Effector memory CD8-positive, alpha-beta T cell (primary cell): ENCODE results near the gene SLC9A9.

Experiments
- ATAC-seq: fragments of 150-1000 bp; cut with Tn5 transposase; replicated peaks from 2 replicates; pipeline ENCODE4 v1.10.0; 2021; ENCODE audit warnings: mild to moderate bottlenecking, moderate library complexity
- DNase-seq, 3 experiments: peaks; one replicate each; pipeline ENCODE4 v3.0.0; 2021
- H3K27ac Mint-ChIP-seq, 2 donors: one replicate each; pipeline ENCODE4 v1.8.0; 2022; ENCODE audit warnings: mild to moderate bottlenecking in 2 of 2, mixed read lengths in 2 of 2, moderate library complexity in 2 of 2
- H3K27me3 Mint-ChIP-seq, 2 donors: one replicate each; pipeline ENCODE4 v1.8.0; 2022; ENCODE audit warnings: mixed read lengths in 2 of 2
- H3K36me3 Mint-ChIP-seq: one replicate; pipeline ENCODE4 v1.8.0; 2022; ENCODE audit warnings: mild to moderate bottlenecking, moderate library complexity, mixed read lengths; ENCODE audit not compliant: insufficient read depth
- H3K4me1 Mint-ChIP-seq, 2 donors: one replicate each; pipeline ENCODE4 v1.8.0; 2022; ENCODE audit warnings: low read depth in 2 of 2, mixed read lengths in 2 of 2
- H3K4me3 Mint-ChIP-seq, 2 donors: one replicate each; pipeline ENCODE4 v1.8.0; 2022; ENCODE audit warnings: mild to moderate bottlenecking in 2 of 2, mixed read lengths in 2 of 2, moderate library complexity in 2 of 2
- H3K9me3 Mint-ChIP-seq, 2 donors: one replicate each; pipeline ENCODE4 v1.8.0; 2022; ENCODE audit warnings: mixed read lengths in 2 of 2

SLC9A9 gene

GRCh38 chr3:143831994-143832393, 16.3 kb downstream of the SLC9A9 start:
- DNase-seq (no peak), ATAC-seq (peak; percentile 29)
- Mint-ChIP-seq H3K27me3 (no peaks in the 10 kb centered on the region), H3K4me1 (peaks cover 19 to 31% of the 10 kb centered on the region in 2 donors), H3K4me3 (peak overlapping the region in 1 of 2 donors; percentile 25), H3K9me3 (no peaks in the 10 kb centered on the region), H3K36me3 (no peaks in the 10 kb centered on the region), H3K27ac (peak overlapping the region in 1 of 2 donors; percentile 38)

DNA sequence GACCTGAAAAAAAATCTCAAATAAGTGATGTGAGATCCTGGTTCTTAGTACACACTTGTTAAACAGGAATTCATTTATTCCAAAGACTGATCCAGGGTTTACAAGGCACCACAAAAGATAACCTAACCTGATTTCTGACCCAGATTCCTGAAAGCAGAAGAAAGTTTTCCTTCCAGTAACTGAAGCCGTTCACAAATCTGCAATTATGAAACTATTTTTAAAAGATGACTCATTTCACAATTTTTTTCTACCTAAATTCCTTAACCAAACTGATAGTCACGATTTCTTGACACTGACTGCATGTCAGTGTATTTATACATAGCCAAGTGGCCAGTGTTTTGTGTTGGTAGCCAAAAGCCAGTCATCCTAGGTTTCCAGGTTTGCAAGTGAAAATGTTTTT, 17.1 kb downstream of the SLC9A9 start:
- Mint-ChIP-seq H3K27me3 (no peaks in the 10 kb centered on the region), H3K4me3 (peak overlapping the region in 1 of 2 donors; percentile 45), H3K9me3 (peaks cover 0 to 5% of the 10 kb centered on the region in 2 donors), H3K27ac (peak overlapping the region in 1 of 2 donors; percentile 38), H3K4me1 (peaks cover 26 to 36% of the 10 kb centered on the region in 2 donors), H3K36me3 (no peaks in the 10 kb centered on the region)
- ATAC-seq = no peak
- DNase-seq = no peak

DNA sequence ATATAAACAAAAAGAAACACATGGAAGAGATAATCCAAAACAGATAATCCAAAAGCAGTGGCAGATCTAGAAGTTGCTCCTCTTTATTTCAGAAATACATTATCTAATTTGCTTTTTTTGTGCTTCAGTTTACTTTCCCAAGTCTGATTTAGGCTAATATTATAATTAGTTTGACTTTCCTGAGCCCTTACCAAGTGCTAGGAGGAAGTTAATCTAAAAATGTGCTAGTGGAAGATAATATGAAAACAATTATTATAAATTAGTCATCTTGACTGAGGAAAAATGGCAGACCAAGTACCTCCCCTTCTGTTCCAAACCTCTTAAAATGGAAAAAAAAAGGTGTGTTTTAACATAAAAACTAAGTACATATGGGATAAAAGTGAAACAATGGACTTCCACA, 17.5 kb downstream of the SLC9A9 start:
- DNase-seq = no peak
- ATAC-seq = no peak
- Mint-ChIP-seq H3K36me3 (no peaks in the 10 kb centered on the region), H3K4me3 (no peak overlapping the region), H3K4me1 (peaks cover 25 to 34% of the 10 kb centered on the region in 2 donors), H3K9me3 (peaks cover 0 to 5% of the 10 kb centered on the region in 2 donors), H3K27me3 (no peaks in the 10 kb centered on the region), H3K27ac (peak overlapping the region in 1 of 2 donors; percentile 38)

DNA sequence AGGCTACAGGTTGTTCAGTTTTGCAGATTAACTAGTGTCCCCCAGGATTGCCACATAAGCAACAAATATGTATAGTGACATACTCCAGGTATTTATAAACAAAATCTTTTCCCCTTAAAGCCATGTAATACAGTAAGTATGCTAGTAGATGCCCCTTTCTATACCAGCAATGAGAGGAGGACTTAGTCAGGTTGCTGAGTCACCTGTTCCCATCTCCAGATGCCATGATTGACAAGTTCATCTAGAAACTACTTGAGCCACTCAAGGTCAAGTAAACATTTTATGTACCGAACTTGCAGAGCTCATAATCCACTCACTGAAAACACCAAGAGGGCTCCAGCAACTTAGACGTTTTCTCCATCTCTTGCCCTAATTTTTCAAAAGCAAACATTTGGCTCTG, 18.2 kb downstream of the SLC9A9 start:
- H3K27me3 Mint-ChIP-seq = no peaks in the 10 kb centered on the region
- H3K4me3 Mint-ChIP-seq = no peak overlapping the region
- no peaks in the 10 kb centered on the region for H3K36me3 Mint-ChIP-seq
- no peak overlapping the region for H3K27ac Mint-ChIP-seq
- peaks cover 23 to 31% of the 10 kb centered on the region in 2 donors for H3K4me1 Mint-ChIP-seq
- ATAC-seq (no peak), DNase-seq (no peak)
- H3K9me3 Mint-ChIP-seq = peaks cover 0 to 5% of the 10 kb centered on the region in 2 donors

DNA sequence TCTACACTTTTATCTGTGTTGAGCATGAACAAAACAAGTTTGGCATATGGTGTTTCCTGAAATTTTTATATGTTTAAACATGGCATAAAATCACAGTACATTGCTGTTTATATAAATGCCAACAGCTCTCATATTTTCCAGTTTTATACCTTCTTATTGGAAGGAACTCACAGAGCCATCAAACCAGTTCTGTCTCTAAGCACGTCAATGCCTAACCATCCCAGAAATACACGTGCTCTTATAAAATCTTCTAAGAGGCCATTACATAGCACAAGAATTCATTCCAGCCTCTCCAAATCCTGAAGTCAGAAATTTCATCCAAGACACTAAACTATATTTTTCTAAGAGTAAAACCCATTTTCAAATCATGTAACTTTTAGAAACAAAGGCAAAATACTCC, 20.8 kb downstream of the SLC9A9 start:
- DNase-seq (no peak), ATAC-seq (no peak)
- Mint-ChIP-seq H3K4me3 (no peak overlapping the region), H3K9me3 (peaks cover 0 to 5% of the 10 kb centered on the region in 2 donors), H3K4me1 (peaks cover 19 to 35% of the 10 kb centered on the region in 2 donors), H3K27ac (no peak overlapping the region), H3K27me3 (no peaks in the 10 kb centered on the region), H3K36me3 (no peaks in the 10 kb centered on the region)

GRCh38 chr3:143826296-143826695, 22.0 kb downstream of the SLC9A9 start:
- peaks cover 0 to 5% of the 10 kb centered on the region in 2 donors for H3K9me3 Mint-ChIP-seq
- H3K4me1 Mint-ChIP-seq = peaks cover 21 to 36% of the 10 kb centered on the region in 2 donors
- DNase-seq = no peak
- no peaks in the 10 kb centered on the region for H3K27me3 Mint-ChIP-seq
- no peak for ATAC-seq
- peak overlapping the region in 1 of 2 donors; percentile 84 for H3K27ac Mint-ChIP-seq
- peak overlapping the region in 1 of 2 donors; percentile 36 for H3K4me3 Mint-ChIP-seq
- H3K36me3 Mint-ChIP-seq = no peaks in the 10 kb centered on the region

GRCh38 chr3:143825513-143825912, 22.8 kb downstream of the SLC9A9 start:
- H3K9me3 Mint-ChIP-seq = peaks cover 0 to 5% of the 10 kb centered on the region in 2 donors
- peak; percentile 21 to 31 (median 23) for DNase-seq
- H3K27ac Mint-ChIP-seq = peak overlapping the region in 1 of 2 donors; percentile 84
- peak overlapping the region; percentile 39 to 68 for H3K4me3 Mint-ChIP-seq
- H3K36me3 Mint-ChIP-seq = no peaks in the 10 kb centered on the region
- peak; percentile 97 for ATAC-seq
- peaks cover 21 to 36% of the 10 kb centered on the region in 2 donors for H3K4me1 Mint-ChIP-seq
- no peaks in the 10 kb centered on the region for H3K27me3 Mint-ChIP-seq

GRCh38 chr3:143824735-143825385, 23.4 kb downstream of the SLC9A9 start:
- H3K9me3 Mint-ChIP-seq = peaks cover 0 to 5% of the 10 kb centered on the region in 2 donors
- no peak overlapping the region for H3K4me3 Mint-ChIP-seq
- H3K36me3 Mint-ChIP-seq = no peaks in the 10 kb centered on the region
- H3K27me3 Mint-ChIP-seq = no peaks in the 10 kb centered on the region
- ATAC-seq (no peak), DNase-seq (no peak)
- H3K4me1 Mint-ChIP-seq = peaks cover 21 to 36% of the 10 kb centered on the region in 2 donors
- peak overlapping the region in 1 of 2 donors; percentile 84 for H3K27ac Mint-ChIP-seq

- H3K9me3 Mint-ChIP-seq = peaks cover 0 to 5% of the 10 kb centered on the region in 2 donors
- no peaks in the 10 kb centered on the region for H3K36me3 Mint-ChIP-seq
- DNase-seq (no peak), ATAC-seq (no peak)
- no peak overlapping the region for H3K4me3 Mint-ChIP-seq
- H3K27ac Mint-ChIP-seq = peak overlapping the region in 1 of 2 donors; percentile 78
- peaks cover 21 to 36% of the 10 kb centered on the region in 2 donors for H3K4me1 Mint-ChIP-seq
- H3K27me3 Mint-ChIP-seq = no peaks in the 10 kb centered on the region
Observed at GRCh38 chr3:143822798-143823197, 25.5 kb downstream of the SLC9A9 start.

GRCh38 chr3:143822374-143822773, 25.9 kb downstream of the SLC9A9 start:
- peaks cover 21 to 36% of the 10 kb centered on the region in 2 donors for H3K4me1 Mint-ChIP-seq
- ATAC-seq = no peak
- peak overlapping the region in 1 of 2 donors; percentile 78 for H3K27ac Mint-ChIP-seq
- H3K4me3 Mint-ChIP-seq = no peak overlapping the region
- H3K36me3 Mint-ChIP-seq = no peaks in the 10 kb centered on the region
- H3K27me3 Mint-ChIP-seq = no peaks in the 10 kb centered on the region
- peaks cover 0 to 5% of the 10 kb centered on the region in 2 donors for H3K9me3 Mint-ChIP-seq
- no peak for DNase-seq

GRCh38 chr3:143821862-143822261, 26.4 kb downstream of the SLC9A9 start:
- ATAC-seq (no peak), DNase-seq (no peak)
- Mint-ChIP-seq H3K9me3 (peaks cover 0 to 5% of the 10 kb centered on the region in 2 donors), H3K36me3 (no peaks in the 10 kb centered on the region), H3K4me1 (peaks cover 21 to 35% of the 10 kb centered on the region in 2 donors), H3K27ac (no peak overlapping the region), H3K4me3 (no peak overlapping the region), H3K27me3 (no peaks in the 10 kb centered on the region)

DNA sequence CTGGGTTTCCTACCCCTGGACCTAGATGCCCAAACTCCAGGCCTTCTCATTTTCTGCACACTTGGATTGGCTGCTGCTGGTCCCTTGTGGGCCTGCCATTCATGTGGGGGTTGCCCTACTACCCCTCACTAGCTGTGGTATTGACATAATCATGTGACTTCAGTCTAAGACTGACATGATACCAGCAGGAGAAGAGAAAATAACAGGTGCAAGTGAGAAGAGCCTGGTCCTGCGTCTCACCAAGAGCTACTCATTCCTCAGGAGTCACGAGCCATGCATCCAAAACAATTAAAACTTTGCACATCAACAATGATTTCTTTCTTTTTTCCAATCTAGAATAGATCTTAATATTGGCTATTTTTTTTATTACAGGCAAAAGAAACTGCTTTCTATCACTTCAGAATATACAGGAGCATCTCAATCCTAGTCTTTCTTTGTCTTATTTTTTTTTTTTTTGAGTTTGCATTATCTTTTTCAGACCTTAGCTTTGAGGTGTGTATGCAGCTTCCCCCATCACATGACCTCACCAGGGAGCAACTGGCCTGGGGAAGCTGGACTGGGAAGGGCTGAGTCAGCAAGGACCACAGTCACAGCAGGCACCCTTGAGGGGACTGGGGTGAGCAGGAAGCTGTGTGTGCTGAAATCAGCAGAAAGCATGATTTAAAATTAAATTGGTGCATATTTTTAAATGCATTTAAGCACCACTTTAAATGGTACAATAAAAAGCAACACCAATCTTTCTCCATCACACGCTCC, 27.6 kb downstream of the SLC9A9 start:
- H3K4me1 Mint-ChIP-seq = peaks cover 11 to 26% of the 10 kb centered on the region in 2 donors
- no peaks in the 10 kb centered on the region for H3K9me3 Mint-ChIP-seq
- no peak overlapping the region for H3K27ac Mint-ChIP-seq
- no peaks in the 10 kb centered on the region for H3K36me3 Mint-ChIP-seq
- DNase-seq (no peak), ATAC-seq (no peak)
- H3K27me3 Mint-ChIP-seq = no peaks in the 10 kb centered on the region
- H3K4me3 Mint-ChIP-seq = no peak overlapping the region

DNA sequence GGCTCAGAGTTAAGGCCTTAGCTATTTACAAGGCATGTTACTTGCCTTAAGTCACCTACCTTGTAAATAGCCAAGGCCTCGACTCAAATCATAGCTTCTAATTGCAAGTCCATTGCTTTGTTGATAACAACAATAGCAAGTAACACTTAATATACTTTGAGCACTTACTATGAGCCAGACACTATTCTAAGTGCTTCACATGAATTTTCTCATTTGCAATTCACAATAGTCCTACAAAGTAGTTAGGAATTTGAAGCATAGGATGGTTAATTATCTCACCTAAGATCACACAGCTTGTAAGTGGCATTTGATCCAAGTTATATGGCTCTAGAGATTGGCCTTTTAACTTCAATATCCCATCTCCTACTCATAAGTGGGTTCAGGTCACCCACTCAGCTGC, 28.4 kb downstream of the SLC9A9 start:
- DNase-seq (no peak), ATAC-seq (no peak)
- Mint-ChIP-seq H3K4me3 (no peak overlapping the region), H3K36me3 (no peaks in the 10 kb centered on the region), H3K27ac (no peak overlapping the region), H3K9me3 (no peaks in the 10 kb centered on the region), H3K27me3 (no peaks in the 10 kb centered on the region), H3K4me1 (peaks cover 7 to 22% of the 10 kb centered on the region in 2 donors)
